GM21576 (cell line): ENCODE data around the gene PI4K2A.
"Not testable (repeated sequence)": the region's sequence is repeated elsewhere in the genome, so short reads cannot be mapped to it uniquely, and the experiment has no call there.

Experiments
- ATAC-seq: cut with Tn5 transposase; IDR thresholded peaks from one replicate; pipeline ENCODE4 v1.9.1; 2021; ENCODE audit warnings: mild to moderate bottlenecking, moderate library complexity; ENCODE audit not compliant: unreplicated experiment

PI4K2A gene

DNA sequence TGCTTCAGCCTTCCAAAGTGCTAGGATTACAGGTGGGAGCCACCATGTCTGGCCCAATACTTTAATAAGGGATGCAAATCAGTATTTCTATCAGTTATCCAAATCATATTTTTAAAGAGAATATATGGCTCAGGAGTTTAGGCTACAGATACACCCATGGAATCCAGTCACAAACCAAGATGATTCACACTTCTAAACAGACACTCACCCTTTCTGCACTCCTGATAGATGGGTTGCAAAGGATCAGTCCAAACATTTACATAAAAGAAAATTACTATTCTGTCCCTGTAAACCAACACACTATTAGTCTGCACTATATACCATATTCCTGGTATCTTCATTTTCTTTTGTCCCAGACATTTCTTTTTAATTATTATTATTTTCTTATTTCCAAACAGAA, 9.4 kb upstream of the PI4K2A start:
- no peak for ATAC-seq

DNA sequence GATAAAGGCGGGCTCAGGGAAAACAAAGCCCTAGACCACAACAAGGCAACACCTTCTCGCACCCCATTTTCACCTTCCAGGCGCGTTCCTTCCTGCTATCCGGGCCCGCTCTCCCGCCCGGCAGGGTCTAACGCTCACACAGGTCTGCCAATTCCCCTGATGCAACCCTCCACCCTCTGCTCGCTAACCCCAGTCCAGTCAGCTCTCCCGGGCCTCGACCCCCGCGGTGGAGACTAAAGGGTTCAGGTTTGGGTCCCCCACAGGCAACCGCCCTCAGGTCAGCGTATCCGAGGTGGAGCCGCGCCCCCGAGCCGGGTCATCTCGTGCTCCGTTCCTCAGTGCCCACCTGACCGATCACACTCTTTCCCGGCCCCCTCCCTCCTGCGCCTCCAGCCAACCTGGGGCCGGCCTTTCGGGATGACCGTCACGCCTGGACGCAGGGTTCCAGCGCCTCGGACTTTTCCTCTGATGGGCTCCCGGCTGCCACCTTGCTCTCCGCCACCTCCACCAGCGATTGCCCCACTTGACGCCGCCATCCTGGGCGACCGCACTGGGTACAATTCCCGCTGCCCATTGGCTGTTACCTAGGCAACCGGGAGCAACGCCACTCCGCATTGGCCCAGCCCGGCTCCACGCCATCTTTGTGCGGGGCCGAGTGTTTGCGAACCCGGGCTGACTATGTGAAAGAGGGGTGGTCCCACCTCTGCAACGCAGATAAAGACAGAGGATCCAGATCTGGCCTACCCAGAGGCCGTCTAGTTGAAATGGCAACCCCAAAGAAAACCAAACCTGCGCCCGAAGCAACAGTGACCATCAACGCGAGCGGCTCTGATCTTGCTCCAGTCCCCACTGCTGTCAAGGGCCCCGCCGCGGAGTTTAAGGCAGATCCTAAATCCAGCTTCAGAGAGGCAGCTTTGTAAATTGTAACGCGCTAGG, 7.3 kb upstream of the PI4K2A start, which contains the start of gene MORN4:
TSS of gene MORN4 (minus strand) at position 552 of the 936 bp plus-strand sequence. CDS start 13,847 bp downstream, outside the sequence.
- ATAC-seq, result peak; percentile 97

DNA sequence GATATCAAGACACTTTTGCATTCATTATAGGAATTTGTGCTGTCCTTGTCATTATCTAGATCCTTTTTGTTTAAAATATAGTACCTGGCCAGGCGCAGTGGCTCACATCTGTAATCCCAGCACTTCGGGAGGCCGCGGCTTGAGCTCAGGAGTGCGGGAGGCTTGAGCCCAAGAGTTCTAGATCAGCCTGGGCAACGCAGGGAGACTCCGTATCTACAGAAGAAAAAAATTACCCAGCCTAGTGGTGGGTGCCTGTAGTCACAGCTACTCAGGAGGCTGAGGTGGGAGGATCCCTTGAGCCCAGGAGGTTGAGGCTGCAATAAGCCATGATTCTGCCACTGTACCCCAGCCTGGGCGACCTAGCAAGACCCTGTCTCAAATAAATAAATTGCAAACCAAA, 6.5 kb upstream of the PI4K2A start:
- no peak for ATAC-seq

DNA sequence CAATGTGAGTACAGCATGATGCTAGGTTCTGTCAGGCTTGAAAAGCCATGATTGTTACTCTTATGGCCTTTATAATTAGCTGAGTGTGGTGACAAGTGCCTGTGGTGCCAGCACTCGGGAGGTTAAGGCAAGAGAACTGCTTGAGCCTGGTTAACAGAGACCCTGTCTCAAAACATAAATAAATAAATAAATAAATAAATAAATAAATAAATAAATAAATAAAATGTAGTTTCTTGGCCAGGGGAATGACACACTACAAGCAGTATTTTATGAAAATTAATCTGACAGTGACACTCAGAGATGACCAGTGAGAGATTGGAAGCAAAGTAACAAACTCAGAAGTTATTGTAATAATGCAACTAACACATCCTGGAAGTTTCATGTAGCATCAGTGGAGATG, 4.9 kb upstream of the PI4K2A start:
- no peak for ATAC-seq

DNA sequence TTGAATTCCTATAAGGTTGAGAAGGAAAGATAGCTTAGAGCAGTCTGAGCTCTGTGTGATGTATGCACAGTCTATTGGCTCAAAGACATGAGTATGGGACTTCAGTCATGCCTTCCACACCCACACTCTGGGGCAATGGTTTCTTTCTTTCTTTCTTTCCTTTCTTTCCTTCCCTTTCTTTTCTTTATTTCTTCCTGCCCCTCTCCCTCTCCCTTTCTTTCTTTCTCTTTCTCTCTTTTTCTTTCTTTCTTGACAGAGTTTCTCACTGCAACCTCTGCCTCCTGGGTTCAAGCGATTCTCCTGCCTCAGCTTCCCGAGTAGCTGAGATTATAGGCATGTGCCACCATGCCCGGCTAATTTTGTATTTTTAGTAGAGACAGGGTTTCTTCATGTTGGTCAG, 1.4 kb upstream of the PI4K2A start:
- ATAC-seq, result not testable (repeated sequence)

DNA sequence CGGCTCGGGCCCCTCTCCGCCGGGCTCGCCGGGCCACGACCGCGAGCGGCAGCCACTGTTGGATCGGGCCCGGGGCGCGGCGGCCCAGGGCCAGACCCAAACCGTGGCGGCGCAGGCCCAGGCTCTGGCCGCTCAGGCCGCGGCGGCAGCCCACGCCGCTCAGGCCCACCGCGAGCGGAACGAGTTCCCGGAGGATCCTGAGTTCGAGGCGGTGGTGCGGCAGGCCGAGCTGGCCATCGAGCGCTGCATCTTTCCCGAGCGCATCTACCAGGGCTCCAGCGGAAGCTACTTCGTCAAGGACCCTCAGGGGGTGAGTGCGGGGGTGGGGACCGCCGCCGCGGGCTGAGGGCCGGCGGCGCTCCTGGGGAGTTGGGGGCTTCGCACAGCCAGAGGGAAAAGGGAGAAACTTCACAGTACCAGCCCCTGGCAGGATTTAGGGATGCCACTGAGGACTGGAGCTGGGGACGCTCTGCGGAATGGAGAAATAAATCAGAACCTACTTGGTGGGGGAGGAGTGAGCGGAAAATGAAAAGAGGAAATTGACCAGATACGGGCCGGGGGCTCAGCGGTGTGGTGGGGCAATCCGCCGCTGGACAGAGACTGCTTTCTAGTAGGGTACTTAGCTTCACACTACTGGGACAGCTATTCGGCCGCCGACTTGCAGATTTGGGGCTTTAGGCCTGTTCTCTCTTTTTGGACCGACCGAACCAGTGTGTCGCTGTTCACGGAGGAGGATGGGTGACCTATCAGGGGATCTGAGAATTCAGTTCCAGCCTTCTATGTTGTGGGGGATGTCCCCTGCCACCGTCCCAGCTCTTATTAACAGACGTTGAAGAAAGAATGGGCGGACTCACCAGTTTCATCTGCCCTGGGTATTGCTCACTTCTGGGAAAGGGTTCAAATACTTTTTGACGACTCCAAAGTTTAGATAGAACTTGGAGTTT, 669 bp downstream of the PI4K2A start:
- ATAC-seq, result no peak

DNA sequence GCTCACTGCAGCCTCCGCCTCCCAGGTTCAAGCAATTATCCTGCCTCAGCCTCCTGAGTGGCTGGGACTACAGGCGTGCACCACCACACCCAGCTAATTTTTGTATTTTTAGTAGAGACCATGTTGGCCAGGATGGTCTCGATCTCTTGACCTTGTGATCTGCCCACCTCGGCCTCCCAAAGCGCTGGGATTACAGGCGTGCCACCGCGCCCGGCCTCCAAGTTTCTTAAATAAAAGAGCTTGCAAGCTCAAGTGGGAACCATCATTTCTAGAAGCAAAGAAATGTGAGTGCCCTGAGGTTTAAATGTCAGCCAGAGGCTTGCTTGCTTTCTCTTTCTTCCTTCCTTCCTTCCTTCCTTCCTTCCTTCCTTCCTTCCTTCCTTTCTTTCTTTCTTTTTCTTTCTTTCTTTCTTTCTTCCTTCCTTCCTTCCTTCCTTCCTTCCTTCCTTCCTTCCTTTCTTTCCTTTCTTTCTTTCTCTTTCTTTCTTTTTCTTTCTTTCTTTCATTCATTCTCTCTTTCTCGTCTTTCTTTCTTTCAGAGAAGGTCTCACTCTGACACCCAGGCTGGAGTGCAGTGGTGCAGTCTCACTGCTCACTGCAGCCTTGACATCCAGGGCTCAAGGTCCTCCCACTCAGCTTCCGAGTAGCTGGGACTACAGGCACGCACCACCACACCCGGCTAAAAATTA, 2.1 kb downstream of the PI4K2A start:
- not testable (repeated sequence) for ATAC-seq

DNA sequence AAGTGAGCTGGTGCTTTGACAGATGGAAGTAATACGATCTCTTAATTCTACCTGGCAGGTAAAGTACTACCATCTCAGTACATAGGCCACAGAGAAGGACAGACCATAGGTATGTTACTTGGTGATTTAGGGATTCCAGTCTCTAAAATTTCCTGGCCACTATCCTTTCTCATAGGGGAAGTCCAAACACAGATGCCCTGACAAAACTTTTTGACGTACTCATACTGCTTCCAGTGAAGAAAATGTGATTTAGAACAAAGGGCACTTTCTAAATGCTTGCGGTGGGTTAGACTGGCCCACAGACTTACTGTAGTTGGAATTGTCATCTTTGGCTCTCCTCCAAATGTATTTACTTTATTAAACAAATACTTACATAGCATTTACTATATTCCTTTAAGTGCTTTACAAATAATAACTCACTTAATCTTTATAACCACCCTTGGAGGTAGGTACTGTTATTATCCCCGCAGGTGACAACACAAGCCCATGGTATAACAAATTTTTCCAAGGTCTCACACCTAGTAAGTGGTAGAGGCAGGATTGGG, 3.0 kb downstream of the PI4K2A start:
- ATAC-seq, result no peak

DNA sequence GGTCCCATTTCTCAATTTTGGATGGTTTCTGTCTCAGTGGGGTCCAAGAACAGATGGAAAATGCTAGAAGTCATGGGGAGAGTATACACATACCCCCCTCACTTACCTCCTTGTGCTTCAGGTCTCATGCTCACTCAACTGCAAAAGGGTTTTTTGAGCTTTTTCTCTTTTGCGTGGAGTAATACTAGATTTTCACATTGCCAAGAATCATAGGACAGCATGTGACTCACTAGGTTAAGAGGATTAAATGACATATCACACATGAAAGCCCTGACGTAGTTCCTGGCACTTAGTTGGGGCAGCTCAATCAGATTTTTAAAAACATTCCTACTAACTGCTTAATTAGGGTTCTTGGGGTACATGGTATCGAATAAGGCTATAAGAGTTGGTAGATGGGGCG, 4.5 kb downstream of the PI4K2A start:
- ATAC-seq, result no peak

DNA sequence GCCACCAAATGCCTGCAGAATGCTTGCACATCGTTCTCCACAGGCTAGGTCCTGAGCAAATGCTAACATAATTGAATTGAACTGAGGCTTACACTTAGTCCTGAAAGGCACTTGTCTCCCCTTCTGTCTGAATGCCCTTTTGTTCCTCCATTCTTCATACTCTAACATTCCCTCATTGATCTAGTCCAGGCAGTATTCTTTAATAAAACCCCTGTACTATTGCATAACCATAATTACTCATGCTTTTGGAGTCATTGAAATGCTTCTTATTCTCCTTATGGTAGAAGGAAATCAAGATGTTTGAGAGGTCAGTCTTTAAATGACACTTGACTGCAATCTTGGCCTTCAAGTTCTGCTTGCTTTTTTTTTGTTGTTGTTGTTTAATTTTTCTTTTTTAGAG, 7.1 kb downstream of the PI4K2A start:
- ATAC-seq, result no peak

DNA sequence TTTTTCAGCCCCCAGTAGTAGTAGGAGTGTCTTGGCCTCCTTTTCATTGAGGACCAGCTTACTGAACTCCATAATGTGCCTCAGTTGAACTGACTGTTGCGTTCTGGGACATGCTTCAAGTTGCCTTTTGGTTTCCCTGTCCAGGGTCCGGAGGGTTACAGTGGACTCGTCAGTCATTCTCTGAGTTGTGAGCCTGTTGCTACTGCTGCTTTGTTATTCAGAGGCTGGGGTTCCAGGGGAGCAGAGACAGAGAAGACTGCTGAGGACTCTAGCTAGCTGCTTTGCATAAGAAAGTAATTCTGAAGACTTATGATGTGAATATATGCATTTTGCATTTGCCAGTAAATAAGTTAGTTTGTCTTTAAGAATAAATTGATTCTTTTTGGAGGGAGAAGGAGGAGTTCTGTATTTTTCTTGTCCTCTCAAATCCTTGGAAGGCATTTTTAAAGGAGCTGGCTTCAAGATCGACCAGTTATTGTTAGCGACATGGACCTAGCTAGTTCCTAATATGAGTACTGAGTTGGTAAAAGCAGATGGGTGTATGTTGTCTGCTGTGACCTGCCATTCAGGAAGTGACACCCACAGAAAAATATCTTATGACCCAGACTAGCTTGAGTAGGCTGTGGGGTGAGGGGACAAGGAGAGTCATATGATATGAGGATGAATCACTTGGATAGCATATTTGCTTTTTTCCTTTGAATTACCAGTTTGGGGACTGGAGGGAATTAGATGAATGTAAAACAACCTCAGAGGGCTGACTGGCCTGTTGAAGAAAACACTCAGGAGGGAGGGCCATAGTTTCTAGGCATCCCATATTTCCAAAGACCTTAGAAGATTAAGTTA, 8.3 kb downstream of the PI4K2A start:
- peak; percentile 94 for ATAC-seq

DNA sequence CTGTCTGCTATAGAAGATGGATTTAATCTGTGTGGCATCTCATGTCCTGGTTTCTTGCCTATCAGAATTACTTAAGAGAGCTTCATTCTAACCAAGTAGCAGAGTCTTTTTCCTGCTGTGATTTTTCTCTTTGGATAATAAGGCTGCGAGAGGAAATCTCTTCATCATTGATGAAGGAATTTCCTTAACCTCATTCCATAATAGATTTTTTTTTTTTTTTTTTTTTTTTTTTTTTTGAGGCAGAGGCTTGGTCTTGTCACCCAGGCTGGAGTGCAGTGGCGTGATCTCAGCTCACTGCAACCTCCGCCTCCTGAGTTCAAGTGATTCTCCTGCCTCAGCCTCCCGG, 8.9 kb downstream of the PI4K2A start:
- ATAC-seq, result not testable (repeated sequence)

DNA sequence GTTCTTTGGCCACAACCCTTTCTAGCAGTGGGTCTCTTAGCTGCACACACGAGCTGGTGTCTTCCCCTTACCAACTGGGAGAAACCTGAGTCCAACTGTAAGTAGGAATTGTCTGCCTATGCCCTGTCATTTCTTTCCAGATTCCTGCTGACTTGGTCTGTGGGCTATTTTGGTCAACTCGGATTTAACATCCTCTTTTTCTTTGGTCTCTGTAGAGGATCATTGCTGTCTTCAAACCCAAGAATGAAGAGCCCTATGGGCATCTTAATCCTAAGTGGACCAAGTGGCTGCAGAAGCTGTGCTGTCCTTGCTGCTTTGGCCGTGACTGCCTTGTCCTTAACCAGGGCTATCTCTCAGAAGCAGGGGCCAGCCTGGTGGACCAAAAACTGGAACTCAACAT, 10.3 kb downstream of the PI4K2A start:
- no peak for ATAC-seq

DNA sequence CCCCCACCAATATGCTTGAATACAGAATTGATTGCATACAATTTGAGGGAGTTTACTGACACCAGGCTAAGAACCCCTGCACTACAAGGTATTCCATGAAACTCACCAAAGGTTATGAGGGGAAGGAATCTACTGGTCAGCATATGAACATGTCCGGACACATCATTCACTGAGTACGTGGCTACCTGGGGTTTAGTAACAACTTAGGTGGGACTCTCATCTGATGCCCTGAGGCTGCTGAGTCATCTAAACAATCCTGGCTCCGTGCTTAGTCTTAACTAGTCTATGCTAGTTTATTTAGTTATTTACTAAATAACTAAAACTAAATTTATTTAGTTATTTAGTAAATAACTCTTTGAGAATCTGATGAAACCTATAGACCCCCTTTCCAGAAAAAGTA, 11.3 kb downstream of the PI4K2A start:
- no peak for ATAC-seq

DNA sequence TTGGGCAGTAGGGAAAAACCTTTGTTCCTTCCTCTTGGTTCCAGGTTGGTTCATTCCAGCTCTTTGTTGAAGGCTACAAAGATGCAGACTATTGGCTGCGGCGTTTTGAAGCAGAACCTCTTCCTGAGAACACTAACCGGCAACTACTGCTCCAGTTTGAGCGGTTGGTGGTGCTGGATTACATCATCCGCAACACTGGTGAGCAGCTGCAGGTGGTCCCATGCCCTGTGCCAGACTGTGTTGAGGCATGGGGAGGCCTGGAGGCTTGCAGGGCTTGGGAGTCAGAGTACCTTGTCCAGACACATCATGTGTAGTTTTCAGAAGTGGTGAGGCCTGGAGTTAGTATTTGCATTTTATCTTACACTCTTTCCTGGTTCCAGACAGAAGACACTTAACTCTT, 16.3 kb downstream of the PI4K2A start:
- ATAC-seq, result no peak

DNA sequence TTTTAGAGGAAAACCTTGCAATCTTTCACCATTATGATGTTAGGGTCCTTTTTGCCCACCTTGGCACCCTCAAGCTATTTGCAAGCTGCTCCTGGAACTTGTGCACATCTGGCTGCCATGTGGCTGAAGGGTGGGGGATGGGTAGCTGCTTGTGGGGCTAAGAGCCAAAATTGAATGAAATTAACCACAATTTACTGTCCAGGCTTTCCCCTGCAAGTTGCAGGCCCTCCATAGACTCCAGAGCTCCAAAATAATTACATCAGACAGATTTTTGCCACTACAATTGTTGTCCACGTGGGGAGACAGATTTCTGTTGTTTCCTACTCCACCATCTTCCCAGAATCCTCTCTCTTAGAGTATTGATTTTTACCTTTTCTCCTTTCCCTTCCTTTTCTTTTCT, 19.1 kb downstream of the PI4K2A start:
- no peak for ATAC-seq

DNA sequence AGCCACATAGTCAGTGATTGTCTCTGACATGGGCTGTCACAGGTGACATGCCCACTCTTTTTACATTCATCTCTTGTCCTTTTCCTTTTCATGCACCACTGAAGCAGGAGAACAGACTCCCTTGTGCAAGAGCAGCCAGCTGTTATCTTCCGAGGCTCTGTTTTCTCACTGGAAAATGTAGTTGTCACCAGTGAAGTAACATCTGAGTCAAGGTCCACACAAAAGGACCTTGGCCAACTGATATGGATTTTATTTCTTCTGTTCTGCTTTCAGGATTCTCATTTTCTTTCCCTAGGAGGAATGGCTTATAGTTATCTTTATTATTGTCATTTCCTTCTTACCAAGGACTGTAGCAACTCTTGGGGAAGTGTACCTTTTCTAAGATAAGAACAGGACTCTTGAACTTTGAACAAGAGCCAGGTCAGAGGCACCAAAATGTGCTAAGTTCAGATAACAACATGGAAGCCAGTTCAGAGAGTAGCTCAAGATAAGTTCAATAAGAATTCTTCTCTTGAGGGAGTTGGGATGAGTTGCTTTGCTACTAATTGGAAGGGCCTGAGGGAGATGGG, 23.9 kb downstream of the PI4K2A start:
- no peak for ATAC-seq

DNA sequence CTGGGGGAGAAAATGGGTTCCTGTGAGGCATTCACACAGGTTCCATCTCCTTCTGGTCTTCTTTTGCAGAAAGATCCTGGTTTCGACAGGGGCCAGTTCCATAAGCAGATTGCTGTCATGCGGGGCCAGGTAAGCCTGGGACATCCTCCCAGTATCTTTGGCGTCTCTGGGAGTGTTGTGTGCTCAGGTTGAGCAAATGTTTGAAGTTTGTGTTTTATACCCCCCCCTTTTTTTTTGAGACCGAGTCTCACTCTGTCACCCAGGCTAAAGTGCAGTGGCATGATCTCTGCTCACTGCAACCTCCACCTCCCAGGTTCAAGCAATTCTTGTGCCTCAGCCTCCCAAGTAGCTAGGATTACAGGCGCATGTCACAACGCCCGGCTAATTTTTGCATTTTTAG, 26.5 kb downstream of the PI4K2A start:
- ATAC-seq, result no peak

DNA sequence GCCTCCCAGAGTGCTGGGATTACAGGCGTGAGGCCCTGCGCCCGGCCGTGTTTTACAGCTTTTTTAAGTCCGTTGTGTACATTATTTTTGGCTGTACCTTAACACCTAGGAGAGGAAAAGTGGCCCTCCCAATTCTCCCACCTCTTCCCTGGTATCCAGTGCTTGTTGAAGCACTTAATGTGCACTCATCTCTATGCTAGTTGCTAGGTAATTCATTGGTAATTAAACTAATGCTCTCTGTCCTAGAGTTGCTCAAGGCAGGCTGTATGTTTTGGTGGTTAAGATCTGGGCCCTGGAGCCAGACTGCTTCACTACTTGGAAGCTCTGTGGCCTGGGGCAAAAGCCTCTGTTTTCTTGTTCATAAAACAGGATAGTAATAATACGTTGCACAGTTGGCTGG, 27.0 kb downstream of the PI4K2A start:
- ATAC-seq, result no peak

DNA sequence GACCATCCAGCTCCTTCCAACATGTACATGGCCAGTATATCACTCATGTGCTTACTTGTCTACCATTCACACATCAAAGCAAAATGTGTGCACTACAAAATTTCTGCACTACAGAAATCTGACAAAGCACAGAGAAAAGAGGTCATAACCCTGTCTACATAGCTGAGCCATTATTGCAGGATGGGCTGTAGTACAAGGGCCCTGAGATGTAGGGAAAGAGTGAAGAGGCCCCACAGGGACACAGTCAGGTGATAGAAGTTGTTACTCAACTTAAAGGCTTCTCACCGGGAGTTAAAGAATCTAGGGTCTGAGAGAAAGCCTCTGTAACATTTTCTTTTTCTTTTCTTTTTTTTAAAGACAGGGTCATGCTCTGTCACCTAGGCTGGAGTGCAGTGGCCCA, 29.1 kb downstream of the PI4K2A start:
- no peak for ATAC-seq
